Measurements from ENCODE around the gene ACR. TPM values are rescaled to one million over a fixed set of nuclear protein-coding genes. Genes with fewer than 3 reads are reported as not detected.
"Not testable (repeated sequence)": the region's sequence is repeated elsewhere in the genome, so short reads cannot be mapped to it uniquely, and the experiment has no call there.

Gene ACR
- total and polyA plus RNA-seq, 2 of the 8 experiments (the other 6 are each of a cell fraction or from before 2014, with no cell fraction given): 0.56 TPM; not detected in 1

- H2BK15ac ChIP-seq (ENCODE audit: low read length); H3K36me3 ChIP-seq (ENCODE audit: control insufficient read depth in 2 of 4, insufficient read depth in 4 of 4, low read length in 3 of 4); H2AK5ac ChIP-seq (ENCODE audit: low read depth, low read length); H2BK120ac ChIP-seq (replicated peaks; ENCODE audit: low read depth, low read length); H3K18ac ChIP-seq (ENCODE audit: extremely low read depth, low read length); H3K27me3 ChIP-seq (replicated peaks in 1 of 4; ENCODE audit: control insufficient read depth in 3 of 4, extremely low read depth in 1 of 4, insufficient read depth in 3 of 4, low read length in 3 of 4); H2BK5ac ChIP-seq (ENCODE audit: low read depth, low read length); H4K5ac ChIP-seq (ENCODE audit: insufficient read length, low read depth, low read length); H3K23ac ChIP-seq (ENCODE audit: insufficient read length); CTCF ChIA-PET (ENCODE audit: partially characterized antibody); H3K79me2 ChIP-seq (ENCODE audit: control insufficient read depth in 1 of 2, insufficient read depth in 2 of 2, low read length in 2 of 2); H3K4ac ChIP-seq (replicated peaks; ENCODE audit: insufficient read length, low read depth, low read length); H4K20me1 ChIP-seq (replicated peaks in 1 of 2; ENCODE audit: control insufficient read depth in 1 of 2, insufficient read depth in 2 of 2, low read length in 2 of 2); FAIRE-seq; H3K27ac ChIP-seq (ENCODE audit: low read depth, low read length); H3K4me1 ChIP-seq (replicated peaks in 1 of 4; ENCODE audit: control insufficient read depth in 3 of 4, insufficient read depth in 4 of 4, low read length in 3 of 4); H3K9me3 ChIP-seq (ENCODE audit: insufficient read depth in 2 of 2, low read depth in 1 of 2, low read length in 1 of 2); H3K56ac ChIP-seq (replicated peaks; ENCODE audit: insufficient read length, low read depth, low read length); H4K8ac ChIP-seq (ENCODE audit: extremely low read depth, insufficient read depth, low read length); H3K79me1 ChIP-seq (ENCODE audit: low read depth, low read length); H2BK20ac ChIP-seq (ENCODE audit: low read length); H2BK12ac ChIP-seq (ENCODE audit: low read depth, low read length); H3K23me2 ChIP-seq (ENCODE audit: low read depth, low read length); POLR2A ChIA-PET (ENCODE audit: partially characterized antibody); H4K91ac ChIP-seq (replicated peaks; ENCODE audit: insufficient read length, low read length); H3K14ac ChIP-seq (ENCODE audit: insufficient read length): not testable (repeated sequence)
- Histone ChIP-seq H3K4me3 (ENCODE audit: extremely low read depth in 1 of 4, insufficient read depth in 2 of 4, low read depth in 3 of 4, low read length in 4 of 4) (peak overlapping the region; percentile 27 to 61 (median 32); a peak in 5 of 8 replicates), H2AFZ (ENCODE audit: low read length) (peak overlapping the region; percentile 32; the same call in 1 of the 2 replicates), H3K4me2 (ENCODE audit: insufficient read depth in 1 of 2, low read depth in 2 of 2, low read length in 2 of 2) (peak overlapping the region; percentile 62 to 65), H3K9ac (replicated peaks in 1 of 4; ENCODE audit: extremely low read depth in 1 of 4, low read depth in 3 of 4, low read length in 3 of 4) (peak overlapping the region in 1 of 4 experiments; percentile 49; a peak in 2 of 7 replicates)
- WGBS, 2 experiments (ENCODE audit: extremely low coverage in 1 of 2, insufficient coverage in 1 of 2, insufficient read length in 1 of 2, insufficient replicate concordance in 2 of 2, low coverage in 1 of 2, low lambda C conversion rate in 2 of 2, missing lambda C conversion rate in 1 of 2): 7% methylated on average over 8 of the region's 16 CpGs; no CpG with 5 or more reads in 1 of the 2 experiments
- peak in 1 of 2 experiments; percentile 47 for DNase-seq (ENCODE audit: low read depth in 1 of 2, low spot score in 2 of 2)
These were observed 45.9 kb downstream of the ACR start for GRCh38 chr22:50783880-50784276.

GRCh38 chr22:50785289-50785688 is 47.3 kb downstream of the ACR start:
- H2BK15ac ChIP-seq (ENCODE audit: low read length); FAIRE-seq; H3K27me3 ChIP-seq (replicated peaks in 1 of 4; ENCODE audit: control insufficient read depth in 3 of 4, extremely low read depth in 1 of 4, insufficient read depth in 3 of 4, low read length in 3 of 4); H3K79me1 ChIP-seq (ENCODE audit: low read depth, low read length); H3K23ac ChIP-seq (ENCODE audit: insufficient read length); H4K8ac ChIP-seq (ENCODE audit: extremely low read depth, insufficient read depth, low read length); H3K4me1 ChIP-seq (replicated peaks in 1 of 4; ENCODE audit: control insufficient read depth in 3 of 4, insufficient read depth in 4 of 4, low read length in 3 of 4); H4K5ac ChIP-seq (ENCODE audit: insufficient read length, low read depth, low read length); H3K23me2 ChIP-seq (ENCODE audit: low read depth, low read length); H4K91ac ChIP-seq (replicated peaks; ENCODE audit: insufficient read length, low read length); DNase-seq (ENCODE audit: low read depth in 1 of 2, low spot score in 2 of 2); H2AFZ ChIP-seq (ENCODE audit: low read length); H2BK12ac ChIP-seq (ENCODE audit: low read depth, low read length); H3K4me3 ChIP-seq (ENCODE audit: extremely low read depth in 1 of 4, insufficient read depth in 2 of 4, low read depth in 3 of 4, low read length in 4 of 4); H3K36me3 ChIP-seq (ENCODE audit: control insufficient read depth in 2 of 4, insufficient read depth in 4 of 4, low read length in 3 of 4); H3K79me2 ChIP-seq (ENCODE audit: control insufficient read depth in 1 of 2, insufficient read depth in 2 of 2, low read length in 2 of 2); H3K9ac ChIP-seq (replicated peaks in 1 of 4; ENCODE audit: extremely low read depth in 1 of 4, low read depth in 3 of 4, low read length in 3 of 4); H3K14ac ChIP-seq (ENCODE audit: insufficient read length); H3K18ac ChIP-seq (ENCODE audit: extremely low read depth, low read length); H3K4ac ChIP-seq (replicated peaks; ENCODE audit: insufficient read length, low read depth, low read length); H3K27ac ChIP-seq (ENCODE audit: low read depth, low read length); H4K20me1 ChIP-seq (replicated peaks in 1 of 2; ENCODE audit: control insufficient read depth in 1 of 2, insufficient read depth in 2 of 2, low read length in 2 of 2); H2BK5ac ChIP-seq (ENCODE audit: low read depth, low read length); CTCF ChIA-PET (ENCODE audit: partially characterized antibody); H3K9me3 ChIP-seq (ENCODE audit: insufficient read depth in 2 of 2, low read depth in 1 of 2, low read length in 1 of 2); H3K56ac ChIP-seq (replicated peaks; ENCODE audit: insufficient read length, low read depth, low read length); H3K4me2 ChIP-seq (ENCODE audit: insufficient read depth in 1 of 2, low read depth in 2 of 2, low read length in 2 of 2); H2AK5ac ChIP-seq (ENCODE audit: low read depth, low read length); POLR2A ChIA-PET (ENCODE audit: partially characterized antibody); H2BK120ac ChIP-seq (replicated peaks; ENCODE audit: low read depth, low read length); H2BK20ac ChIP-seq (ENCODE audit: low read length): not testable (repeated sequence)
- WGBS, 2 experiments (ENCODE audit: extremely low coverage in 1 of 2, insufficient coverage in 1 of 2, insufficient read length in 1 of 2, insufficient replicate concordance in 2 of 2, low coverage in 1 of 2, low lambda C conversion rate in 2 of 2, missing lambda C conversion rate in 1 of 2): 96% methylated on average over 5 of the region's 5 CpGs; no CpG with 5 or more reads in 1 of the 2 experiments

Data from H1 (cell line).